DND-41 (cell line): ENCODE results near the gene RICTOR.
A peak's percentile ranks its signal among the peaks of the same experiment; 100 is the strongest.
"Not testable (repeated sequence)": the region's sequence is repeated elsewhere in the genome, so short reads cannot be mapped to it uniquely, and the experiment has no call there.

Experiments used
- ATAC-seq: fragments of 200-7000 bp; cut with Tn5 transposase; 3 replicates; pipeline ENCODE4 v1.9.1; 2021; ENCODE audit warnings: low read depth; ENCODE audit not compliant: insufficient read depth
- DNase-seq: peaks from one replicate; pipeline ENCODE4 v3.0.0-alpha.2; 2020
- H2AFZ ChIP-seq: 2 replicates; pipeline ENCODE4 v1.6.0; 2012; ENCODE audit warnings: low read depth, low read length
- H3K27ac ChIP-seq: 2 replicates; pipeline ENCODE4 v1.5.1; 2012; ENCODE audit warnings: low read length, inconsistent platforms
- H3K27me3 ChIP-seq: fragments of 200-600 bp; sonication (generic); 2 replicates; pipeline ENCODE4 v1.6.0; 2012; ENCODE audit warnings: low read length, mild to moderate bottlenecking, inconsistent platforms; ENCODE audit not compliant: insufficient read depth, poor library complexity
- H3K36me3 ChIP-seq: 2 replicates; pipeline ENCODE4 v1.5.1; 2012; ENCODE audit warnings: low read length, inconsistent platforms; ENCODE audit not compliant: insufficient read depth
- H3K4me1 ChIP-seq: 2 replicates; pipeline ENCODE4 v1.5.1; 2012; ENCODE audit warnings: mild to moderate bottlenecking, low read length; ENCODE audit not compliant: insufficient read depth
- H3K4me2 ChIP-seq: 2 replicates; pipeline ENCODE4 v1.6.0; 2012; ENCODE audit warnings: mild to moderate bottlenecking, moderate library complexity, low read length, inconsistent platforms; ENCODE audit not compliant: insufficient read depth
- H3K4me3 ChIP-seq, 2 experiments: fragments of 200-600 bp in 1 of 2; shearing (Covaris generic) in 1 of 2; 2 replicates each; pipeline ENCODE4 v1.5.1; 2012 to 2016; ENCODE audit warnings: inconsistent platforms in 2 of 2, low read length in 2 of 2, mild to moderate bottlenecking in 2 of 2, low read depth in 1 of 2, moderate library complexity in 1 of 2
- H3K79me2 ChIP-seq: 2 replicates; pipeline ENCODE4 v1.6.0; 2012; ENCODE audit warnings: low read length, inconsistent platforms; ENCODE audit not compliant: insufficient read depth
- H3K9ac ChIP-seq: 2 replicates; pipeline ENCODE4 v1.6.0; 2012; ENCODE audit warnings: low read depth, mild to moderate bottlenecking, inconsistent platforms, low read length, moderate library complexity
- H3K9me3 ChIP-seq: 2 replicates; pipeline ENCODE4 v1.5.1; 2012; ENCODE audit warnings: low read length, moderate library complexity, mild to moderate bottlenecking, inconsistent platforms; ENCODE audit not compliant: insufficient read depth, severe bottlenecking
- H4K20me1 ChIP-seq: 2 replicates; pipeline ENCODE4 v1.6.0; 2012; ENCODE audit warnings: low read length; ENCODE audit not compliant: insufficient read depth
- EZH2 ChIP-seq: IDR thresholded peaks from 3 replicates; pipeline ENCODE4 v1.6.1; 2012; ENCODE audit warnings: borderline replicate concordance, low read depth, mild to moderate bottlenecking, moderate library complexity, low read length, inconsistent platforms; ENCODE audit not compliant: severe bottlenecking
- TF ChIP-seq, protein P1 (sequence below): IDR thresholded peaks from 2 replicates; pipeline ENCODE4 v1.5.1; 2012; ENCODE audit warnings: borderline replicate concordance, low read length, moderate library complexity, mild to moderate bottlenecking; ENCODE audit not compliant: poor library complexity, severe bottlenecking; ENCODE audit errors: extremely low read depth

RICTOR gene

GRCh38 chr5:39015743-39016586 is 58.2 kb downstream of the RICTOR start:
- Histone ChIP-seq H3K27ac (peak overlapping the region; percentile 47), H2AFZ (no peak overlapping the region), H3K36me3 (peaks cover 75% of the 10 kb centered on the region), H4K20me1 (peaks cover under 1% of the 10 kb centered on the region; the same call in 1 of the 2 replicates), H3K4me1 (peaks cover 24% of the 10 kb centered on the region), H3K9ac (no peak overlapping the region), H3K4me2 (no peak overlapping the region), H3K4me3 (no peak overlapping the region), H3K79me2 (peaks cover 67% of the 10 kb centered on the region), H3K27me3 (no peaks in the 10 kb centered on the region), H3K9me3 (peaks cover 19% of the 10 kb centered on the region)
- TF ChIP-seq EZH2: no peak
- TF ChIP-seq, protein P1, sequence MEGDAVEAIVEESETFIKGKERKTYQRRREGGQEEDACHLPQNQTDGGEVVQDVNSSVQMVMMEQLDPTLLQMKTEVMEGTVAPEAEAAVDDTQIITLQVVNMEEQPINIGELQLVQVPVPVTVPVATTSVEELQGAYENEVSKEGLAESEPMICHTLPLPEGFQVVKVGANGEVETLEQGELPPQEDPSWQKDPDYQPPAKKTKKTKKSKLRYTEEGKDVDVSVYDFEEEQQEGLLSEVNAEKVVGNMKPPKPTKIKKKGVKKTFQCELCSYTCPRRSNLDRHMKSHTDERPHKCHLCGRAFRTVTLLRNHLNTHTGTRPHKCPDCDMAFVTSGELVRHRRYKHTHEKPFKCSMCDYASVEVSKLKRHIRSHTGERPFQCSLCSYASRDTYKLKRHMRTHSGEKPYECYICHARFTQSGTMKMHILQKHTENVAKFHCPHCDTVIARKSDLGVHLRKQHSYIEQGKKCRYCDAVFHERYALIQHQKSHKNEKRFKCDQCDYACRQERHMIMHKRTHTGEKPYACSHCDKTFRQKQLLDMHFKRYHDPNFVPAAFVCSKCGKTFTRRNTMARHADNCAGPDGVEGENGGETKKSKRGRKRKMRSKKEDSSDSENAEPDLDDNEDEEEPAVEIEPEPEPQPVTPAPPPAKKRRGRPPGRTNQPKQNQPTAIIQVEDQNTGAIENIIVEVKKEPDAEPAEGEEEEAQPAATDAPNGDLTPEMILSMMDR: no peak
- no peak for DNase-seq
- ATAC-seq: peak; percentile 57

GRCh38 chr5:39014561-39014960 is 59.6 kb downstream of the RICTOR start:
- no peak overlapping the region for H2AFZ ChIP-seq
- no peak overlapping the region for H3K9ac ChIP-seq
- no peak overlapping the region for H3K27ac ChIP-seq
- H3K9me3 ChIP-seq: peaks cover 19% of the 10 kb centered on the region
- TF ChIP-seq, protein P1: no peak
- TF ChIP-seq EZH2: no peak
- H4K20me1 ChIP-seq: no peaks in the 10 kb centered on the region
- no peaks in the 10 kb centered on the region for H3K27me3 ChIP-seq
- peaks cover 24% of the 10 kb centered on the region for H3K4me1 ChIP-seq
- DNase-seq (no peak), ATAC-seq (no peak)
- no peak overlapping the region for H3K4me2 ChIP-seq
- no peak overlapping the region for H3K4me3 ChIP-seq
- H3K79me2 ChIP-seq: peaks cover 60% of the 10 kb centered on the region
- peaks cover 63% of the 10 kb centered on the region for H3K36me3 ChIP-seq

DNA sequence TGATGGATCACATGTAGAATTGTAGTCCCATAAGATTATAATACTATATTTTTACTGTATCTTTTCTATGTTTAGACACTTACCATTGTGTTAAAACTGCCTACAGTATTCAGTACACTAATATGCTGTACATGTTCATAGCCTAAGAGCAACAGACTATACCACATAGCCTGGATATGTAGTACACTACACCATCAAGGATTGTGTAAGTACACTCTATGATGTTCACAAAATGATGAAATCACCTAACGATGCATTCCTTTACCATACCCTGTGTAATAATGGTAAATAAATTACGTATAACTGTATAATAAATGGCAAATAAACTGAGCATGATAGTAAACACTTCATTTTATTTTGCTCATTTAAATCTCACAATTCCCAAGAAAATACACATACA is 60.3 kb downstream of the RICTOR start:
- TF ChIP-seq, protein P1: no peak
- TF ChIP-seq EZH2: no peak
- DNase-seq (no peak), ATAC-seq (no peak)
- Histone ChIP-seq H3K79me2 (peaks cover 60% of the 10 kb centered on the region), H3K9me3 (peaks cover 19% of the 10 kb centered on the region), H3K9ac (no peak overlapping the region), H3K27me3 (no peaks in the 10 kb centered on the region), H4K20me1 (no peaks in the 10 kb centered on the region), H3K4me1 (peaks cover 24% of the 10 kb centered on the region), H3K4me3 (no peak overlapping the region), H2AFZ (no peak overlapping the region), H3K36me3 (peaks cover 57% of the 10 kb centered on the region), H3K27ac (no peak overlapping the region), H3K4me2 (no peak overlapping the region)

DNA sequence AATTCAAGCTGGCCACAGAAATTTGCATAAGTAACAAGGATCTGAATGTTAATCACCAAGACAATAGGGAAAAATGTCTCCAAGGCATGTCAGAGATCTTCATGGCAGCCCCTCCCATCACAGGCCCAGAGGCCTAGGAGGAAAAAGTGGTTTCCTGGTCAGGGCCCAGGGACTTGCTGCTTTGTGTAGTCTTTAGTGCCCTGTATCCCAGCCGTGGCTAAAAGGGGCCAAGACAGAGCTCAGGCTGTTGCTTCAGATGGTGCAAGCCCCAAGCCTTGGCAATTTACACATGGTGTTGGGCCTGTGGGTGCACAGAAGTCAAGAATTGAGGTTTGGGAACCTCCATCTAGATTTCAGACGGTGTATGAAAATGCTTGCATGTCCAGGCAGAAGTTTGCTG is 63.2 kb downstream of the RICTOR start:
- H3K9ac ChIP-seq, H3K27ac ChIP-seq, ATAC-seq, H3K4me3 ChIP-seq, H3K4me1 ChIP-seq, DNase-seq, H4K20me1 ChIP-seq, H2AFZ ChIP-seq, H3K4me2 ChIP-seq, H3K27me3 ChIP-seq: not testable (repeated sequence)
- Histone ChIP-seq H3K79me2 (peaks cover 49% of the 10 kb centered on the region), H3K9me3 (peaks cover 19% of the 10 kb centered on the region), H3K36me3 (peaks cover 43% of the 10 kb centered on the region)
